NOMO-1 treated with dmso at 0.1 percent for 144 hours (cell line): ENCODE measurements around the gene SDK1.

Experiments used
- DNase-seq: peaks from one replicate; lab custom pipeline; 2025; ENCODE audit not compliant: unreplicated experiment; lab: John Stamatoyannopoulos, UW

SDK1 gene

DNA sequence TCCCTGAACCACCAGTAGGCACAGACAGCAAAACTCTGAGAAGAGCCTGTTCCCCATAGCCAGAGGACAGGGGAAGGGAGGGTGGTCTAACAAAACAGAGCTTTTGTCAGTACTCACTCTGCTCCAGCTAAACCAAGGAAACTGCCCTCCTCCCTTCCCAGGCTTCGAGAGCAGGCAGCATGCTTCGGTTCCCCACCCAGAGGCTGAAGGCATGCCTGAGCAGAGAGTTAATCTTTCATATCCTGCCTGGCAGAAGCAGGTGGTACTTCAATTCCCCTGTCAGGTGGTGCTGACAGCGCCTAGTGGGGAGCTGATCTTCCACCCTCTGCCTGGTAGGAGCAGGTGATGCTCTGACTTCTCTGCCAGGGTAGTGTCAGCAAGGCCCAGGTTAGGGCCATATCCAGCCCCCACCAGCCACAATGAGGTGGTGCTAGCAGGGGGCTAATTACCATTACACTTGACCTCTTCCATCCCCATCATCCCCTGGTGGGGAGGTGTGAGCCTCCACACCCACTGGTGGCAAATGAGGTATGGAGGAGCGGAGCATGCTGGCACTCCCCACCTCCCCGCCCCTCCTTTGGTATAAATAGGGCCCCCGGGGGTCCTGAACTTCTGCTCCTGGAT, 35.1 kb downstream of the SDK1 start:
- no peak for DNase-seq

DNA sequence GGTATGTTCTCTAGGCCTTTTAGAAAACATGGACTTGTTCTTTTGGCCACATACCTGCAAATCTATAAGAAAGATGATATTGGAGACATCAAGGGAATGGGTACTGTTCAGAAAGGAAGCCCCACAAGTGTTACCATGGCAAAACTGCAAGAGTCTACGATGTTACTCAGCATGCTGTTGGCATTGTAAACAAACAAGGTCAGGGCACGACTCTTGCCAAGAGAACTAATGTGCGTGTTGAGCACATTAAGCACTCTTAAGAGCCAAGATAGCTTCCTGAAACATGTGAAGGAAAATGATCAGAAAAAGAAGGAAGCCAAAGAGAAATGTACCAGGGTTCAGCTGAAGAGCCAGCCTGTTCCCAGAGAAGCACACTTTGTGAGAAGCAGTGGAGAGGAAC, 37.1 kb downstream of the SDK1 start:
- DNase-seq = no peak

DNA sequence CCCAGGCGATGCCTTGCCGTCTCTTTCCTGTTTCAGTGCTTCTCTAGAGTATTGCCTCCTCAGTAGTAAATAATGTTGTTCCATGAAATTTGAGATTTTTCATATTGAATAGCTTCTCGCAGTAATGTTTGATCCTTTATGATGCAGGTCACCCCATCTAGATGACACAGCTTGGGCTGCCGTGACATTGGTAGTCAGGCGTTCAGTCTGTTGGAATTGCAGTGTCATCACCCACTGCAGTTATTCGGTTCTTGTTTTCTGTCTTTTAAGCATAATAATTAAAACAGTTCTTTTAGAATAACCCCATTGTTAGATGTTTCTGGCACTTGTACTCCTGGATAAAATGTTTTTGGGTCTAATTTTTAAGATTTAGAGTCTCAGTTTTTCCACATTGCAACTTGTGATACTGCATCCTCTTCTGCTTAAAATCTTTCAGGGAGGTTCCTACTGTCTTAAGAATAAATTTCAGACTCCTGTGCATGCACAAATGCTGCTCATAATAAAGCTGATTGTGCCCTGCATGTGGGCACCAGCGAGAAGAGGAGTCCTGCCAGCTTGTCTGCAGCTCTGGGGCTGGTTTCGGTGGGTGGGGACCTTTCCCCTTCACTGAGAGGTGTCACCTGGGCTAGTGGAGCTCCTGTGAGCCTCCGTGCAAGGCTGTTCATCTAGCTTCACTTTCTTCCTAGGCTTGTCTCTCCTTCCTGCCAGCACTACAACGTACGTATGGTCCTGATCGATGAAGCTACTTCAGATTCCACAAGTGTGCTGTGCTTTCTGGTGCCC, 44.8 kb downstream of the SDK1 start:
- no peak for DNase-seq

DNA sequence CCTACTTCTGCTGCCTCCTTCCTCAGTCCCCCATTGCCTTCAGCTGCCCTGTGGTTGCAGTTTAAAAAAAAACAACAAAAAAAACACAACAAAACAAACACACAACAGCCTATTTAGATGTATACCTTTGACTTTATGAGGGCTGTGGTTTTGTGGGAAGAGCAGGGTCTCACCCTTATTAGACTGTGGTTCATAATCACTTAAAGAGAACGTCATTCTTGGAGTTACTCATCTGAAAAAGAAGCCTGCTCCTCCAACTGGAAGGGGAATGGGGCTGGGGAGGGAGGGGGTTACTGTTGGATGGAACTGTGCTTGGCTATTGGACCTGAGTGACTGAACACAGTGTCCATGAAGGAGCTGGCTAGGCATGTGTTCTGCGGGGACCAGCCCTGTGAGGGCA, 48.1 kb downstream of the SDK1 start:
- DNase-seq = no peak

DNA sequence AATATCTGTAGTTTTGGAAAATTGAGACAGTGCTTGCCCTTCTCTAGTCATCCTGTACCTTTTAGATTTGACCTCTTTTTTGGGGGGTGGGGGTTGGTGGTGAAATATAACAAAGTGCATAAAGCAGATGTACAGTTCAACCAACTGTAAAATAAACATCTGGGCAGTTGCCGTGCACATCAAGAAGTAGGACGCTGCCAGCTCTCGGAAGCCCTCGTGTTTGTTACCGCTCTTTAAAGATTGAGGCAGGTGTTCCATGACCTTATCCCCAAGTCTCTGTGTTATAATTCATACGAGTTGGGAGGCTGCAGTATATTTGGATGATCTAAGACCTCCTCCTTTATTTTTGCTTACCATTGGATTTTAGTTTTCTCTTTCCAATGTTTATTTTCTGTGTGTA, 55.1 kb downstream of the SDK1 start:
- DNase-seq = no peak

DNA sequence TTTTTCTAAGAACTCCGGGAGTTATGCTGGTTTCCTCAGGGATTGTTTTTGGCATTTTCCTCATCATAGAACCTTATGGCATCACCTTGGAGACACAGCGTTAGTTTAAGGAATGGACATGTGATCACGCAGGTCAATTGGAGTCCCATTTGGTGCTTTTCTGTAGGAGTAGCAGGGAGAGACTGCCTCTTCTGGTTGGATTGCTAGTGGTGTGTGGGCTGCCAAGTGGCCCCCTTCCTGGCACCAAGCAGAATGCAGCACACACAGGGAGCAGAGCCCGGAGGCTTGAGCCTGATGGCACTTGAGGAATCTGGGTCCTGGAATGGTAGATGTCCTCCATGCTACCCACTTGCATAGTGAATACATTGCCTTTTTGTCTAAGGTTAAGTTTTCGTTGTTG, 57.9 kb downstream of the SDK1 start:
- no peak for DNase-seq

DNA sequence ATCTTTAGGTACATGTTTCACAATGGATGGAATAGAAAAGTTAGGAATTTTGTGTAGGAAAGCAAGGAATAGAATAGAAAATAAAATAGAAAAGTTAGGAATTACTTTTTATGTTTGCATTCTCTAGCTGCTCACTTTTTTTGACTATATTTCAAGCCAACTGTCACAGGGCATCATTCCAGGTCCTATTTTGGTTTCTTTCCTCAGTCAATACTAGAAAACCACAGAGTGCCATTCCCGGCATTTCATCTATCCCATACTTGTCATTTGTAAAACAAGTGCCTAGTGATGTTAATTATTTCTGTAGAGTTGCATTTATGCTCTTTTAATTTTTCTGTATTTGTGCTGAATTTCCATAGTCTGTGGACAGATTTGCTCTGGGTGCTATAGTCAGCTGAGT, 66.2 kb downstream of the SDK1 start:
- DNase-seq = no peak

DNA sequence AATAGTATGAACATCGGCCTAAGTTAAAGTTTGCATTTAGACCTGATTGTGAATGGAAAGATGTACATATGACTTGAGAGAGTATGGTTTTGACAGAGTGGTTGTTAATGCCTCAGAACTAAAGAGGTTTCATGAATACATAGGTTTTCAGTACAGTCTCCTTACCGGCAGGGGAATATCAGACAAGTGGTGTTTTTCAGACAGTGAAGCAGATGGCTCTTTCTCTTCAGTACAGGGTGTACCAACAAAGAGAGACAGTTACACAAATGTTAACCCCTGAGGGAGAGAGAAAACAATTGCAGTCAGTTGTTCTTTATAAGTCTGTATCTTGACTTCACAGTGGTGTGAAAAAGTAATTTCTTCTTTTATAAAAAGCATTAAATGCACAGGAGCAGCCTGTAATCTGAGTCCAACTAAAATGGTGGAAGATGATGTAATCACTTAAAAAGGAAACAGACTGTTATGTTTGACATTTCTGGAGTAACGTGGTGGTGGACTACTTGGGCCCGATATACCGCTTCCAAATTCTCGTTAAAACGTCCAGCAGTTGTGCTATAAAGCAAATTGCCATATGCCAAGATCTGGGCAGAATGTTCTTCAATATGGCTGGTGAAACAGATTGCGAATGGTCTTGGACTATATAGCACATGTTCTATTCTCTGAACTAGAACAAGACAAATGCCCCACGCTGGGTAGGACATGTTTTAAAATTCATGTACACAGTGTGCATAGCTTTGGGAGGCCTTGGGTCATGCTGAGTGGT, 69.2 kb downstream of the SDK1 start:
- DNase-seq = no peak

DNA sequence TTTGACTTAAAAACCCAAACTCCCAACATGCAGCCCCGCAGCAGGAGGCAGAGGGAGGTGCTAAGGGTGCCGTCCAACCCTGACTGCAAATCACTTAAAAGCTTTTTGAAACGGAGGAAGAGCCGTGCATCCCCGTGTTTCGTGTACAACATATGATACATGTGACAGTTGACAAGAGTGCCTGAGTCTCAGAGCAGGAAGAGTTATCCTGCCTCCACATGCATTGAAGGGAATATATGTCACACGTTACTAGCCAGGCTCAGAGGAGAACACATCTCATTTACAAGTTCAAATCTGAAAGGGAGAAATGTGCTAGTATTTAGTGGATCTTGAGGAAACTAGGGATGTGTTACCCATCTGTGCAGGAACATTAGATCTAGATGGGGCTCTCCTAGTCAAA, 69.9 kb downstream of the SDK1 start:
- DNase-seq = no peak

DNA sequence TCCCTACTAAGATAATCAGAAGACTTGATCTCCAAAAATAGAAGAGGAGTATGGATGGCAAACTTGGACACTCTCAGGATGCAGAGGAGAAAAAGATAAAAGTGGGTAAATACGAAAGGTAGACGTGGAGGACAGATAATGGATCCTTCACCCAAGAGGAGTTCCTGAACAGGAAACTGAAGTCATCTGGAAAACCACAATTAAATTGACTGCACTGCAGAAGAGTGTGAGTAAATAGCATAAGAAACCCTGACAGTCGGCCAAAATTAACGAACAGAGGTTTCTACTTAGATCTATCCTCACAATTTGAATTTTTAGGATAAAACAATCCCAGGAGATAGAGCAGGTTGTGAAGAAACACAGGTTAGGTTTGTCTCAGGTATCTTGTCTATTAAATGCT, 70.5 kb downstream of the SDK1 start:
- no peak for DNase-seq

DNA sequence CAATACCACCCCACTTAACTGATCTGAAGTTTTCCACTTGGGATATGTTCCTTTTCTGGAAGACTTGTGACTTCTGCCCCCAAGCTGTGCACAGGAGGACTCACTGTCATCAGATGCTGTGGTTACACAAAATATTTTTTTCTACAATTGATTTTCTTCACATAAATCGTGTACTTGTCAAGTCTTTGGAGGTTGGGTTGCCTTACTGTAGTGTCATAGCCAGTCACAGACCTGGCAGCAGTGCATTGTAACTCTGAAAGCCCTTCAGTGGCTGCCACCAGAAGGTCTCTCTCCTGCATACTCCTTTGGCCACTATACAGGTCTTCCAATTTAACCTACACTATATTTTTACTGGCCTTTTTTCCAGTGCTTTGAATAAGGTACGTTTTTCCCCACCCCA, 73.2 kb downstream of the SDK1 start:
- DNase-seq = no peak

DNA sequence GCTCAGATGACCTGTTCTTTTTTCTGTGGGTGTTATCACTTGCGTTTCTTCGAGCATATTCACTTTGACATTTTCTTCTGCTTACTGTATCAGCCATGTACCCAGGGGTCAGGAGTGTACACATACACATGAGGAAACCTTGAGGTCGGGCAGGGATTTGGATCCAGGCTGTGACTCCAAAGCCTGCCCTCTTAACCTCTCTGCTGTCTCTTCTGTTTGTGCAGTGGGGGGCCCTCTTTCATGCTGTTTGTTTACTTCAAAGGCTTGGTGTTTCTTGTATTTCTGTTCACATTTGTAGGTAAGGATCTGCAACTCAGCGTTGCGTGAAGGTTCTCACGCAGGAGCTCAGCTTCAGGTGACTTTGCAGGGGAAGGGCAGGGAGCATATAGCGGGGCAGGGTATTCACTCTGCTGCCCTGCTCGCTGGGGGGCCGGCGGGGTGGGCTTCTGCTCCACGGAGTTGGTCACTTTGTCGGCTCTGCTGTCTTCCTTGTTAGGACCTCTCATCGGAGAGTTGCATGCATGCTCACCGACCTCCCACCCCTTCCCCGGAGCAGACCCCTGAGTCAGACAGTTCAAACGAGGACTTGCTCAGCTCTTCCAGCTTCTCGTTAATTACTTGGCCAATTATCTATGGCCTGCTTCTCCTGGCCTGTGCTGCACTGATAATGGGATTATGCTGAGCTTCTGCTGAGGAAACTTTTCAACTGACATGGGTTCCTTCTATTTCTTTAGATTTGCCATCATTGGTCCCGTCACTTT, 77.5 kb downstream of the SDK1 start:
- no peak for DNase-seq

DNA sequence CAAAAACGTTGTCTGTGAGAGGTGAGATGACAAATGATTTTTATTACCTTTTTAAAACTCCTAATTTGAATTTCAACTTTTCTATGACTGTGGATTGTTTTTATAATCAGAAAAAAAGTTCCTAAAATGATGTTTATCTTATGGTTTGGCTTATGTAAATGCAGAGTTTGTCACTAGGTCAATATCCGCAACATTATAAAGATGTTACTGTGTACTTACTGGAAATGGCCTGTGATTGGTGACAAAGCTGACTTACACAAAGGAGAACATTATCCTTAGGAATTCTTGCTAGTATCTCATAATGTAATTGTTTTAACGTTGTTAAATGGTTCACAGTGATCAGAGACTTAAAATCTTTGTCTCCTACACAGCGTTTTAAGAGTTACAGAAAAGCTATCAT, 79.0 kb downstream of the SDK1 start:
- DNase-seq = no peak

DNA sequence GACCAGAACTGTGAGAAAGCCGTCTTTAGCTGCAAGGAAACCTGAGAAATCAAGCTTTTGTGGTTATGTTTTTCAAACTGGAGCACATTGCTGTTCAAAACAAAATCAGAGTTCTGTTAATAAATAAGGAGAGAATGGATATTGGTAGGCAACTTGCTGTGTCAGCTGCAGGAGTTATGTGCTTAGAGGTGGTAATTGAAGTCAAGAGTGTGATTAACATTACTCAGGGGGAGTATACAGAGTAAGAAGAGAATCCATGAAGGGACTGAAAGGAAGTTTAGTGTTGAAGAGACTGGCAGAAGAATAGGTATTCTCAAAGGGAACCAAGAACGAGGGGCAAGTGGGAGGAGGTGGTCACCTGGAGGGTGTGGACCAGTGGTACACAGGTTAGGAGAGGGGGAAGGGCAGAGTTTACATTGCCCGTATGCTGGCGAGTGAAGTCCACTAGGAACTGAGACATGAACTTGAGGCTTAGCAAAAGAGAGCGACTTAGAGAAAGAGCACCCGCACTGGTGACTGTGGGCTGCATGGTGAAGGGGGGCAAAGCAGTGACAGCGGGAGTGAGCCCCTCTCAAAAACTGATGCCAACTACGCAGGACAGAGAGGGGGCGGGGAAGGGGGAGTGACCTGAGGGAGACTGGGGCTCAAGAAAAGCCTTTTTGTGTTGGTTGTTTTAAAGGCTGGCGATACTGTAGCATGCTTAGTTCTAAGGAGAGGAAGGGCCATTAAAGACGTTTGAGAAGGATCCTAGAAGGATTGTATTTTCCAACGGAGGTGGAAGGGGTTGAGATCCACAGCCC, 80.0 kb downstream of the SDK1 start:
- no peak for DNase-seq

DNA sequence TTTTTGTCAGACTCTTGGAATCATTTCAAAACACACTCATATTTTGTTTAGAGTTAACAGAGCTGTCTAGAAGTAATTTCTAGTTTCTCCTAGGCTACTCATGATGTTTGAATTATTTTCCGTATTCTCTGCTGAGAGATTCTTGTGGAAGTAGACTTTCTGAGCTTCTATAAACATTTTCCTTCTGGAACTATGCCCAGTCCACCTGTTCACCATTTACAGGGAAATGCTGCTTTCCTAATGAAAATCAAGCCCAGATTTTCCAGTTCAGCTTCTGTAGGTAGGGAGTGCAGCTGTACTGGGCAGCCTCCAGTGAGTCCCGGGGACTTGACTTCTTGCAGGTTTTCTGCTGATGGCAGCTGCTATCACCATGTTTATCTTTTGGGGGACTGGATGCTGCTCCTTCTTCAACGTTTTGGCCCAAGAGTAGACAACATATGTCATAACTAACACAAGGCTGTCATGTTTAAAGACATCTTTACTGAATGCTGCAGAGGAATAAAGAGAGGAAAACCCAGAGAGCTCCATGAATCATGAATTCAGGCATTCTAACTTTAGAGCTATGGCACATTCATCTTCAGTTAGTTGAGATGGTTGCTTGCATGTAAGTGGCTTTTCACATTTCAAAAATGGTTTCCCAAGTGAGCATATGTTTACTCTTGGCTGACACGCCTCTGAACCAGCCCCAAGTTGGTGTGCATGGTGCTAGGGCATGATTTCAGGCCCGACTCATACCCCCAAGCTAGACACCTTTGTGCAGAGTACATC, 85.6 kb downstream of the SDK1 start:
- DNase-seq = no peak

DNA sequence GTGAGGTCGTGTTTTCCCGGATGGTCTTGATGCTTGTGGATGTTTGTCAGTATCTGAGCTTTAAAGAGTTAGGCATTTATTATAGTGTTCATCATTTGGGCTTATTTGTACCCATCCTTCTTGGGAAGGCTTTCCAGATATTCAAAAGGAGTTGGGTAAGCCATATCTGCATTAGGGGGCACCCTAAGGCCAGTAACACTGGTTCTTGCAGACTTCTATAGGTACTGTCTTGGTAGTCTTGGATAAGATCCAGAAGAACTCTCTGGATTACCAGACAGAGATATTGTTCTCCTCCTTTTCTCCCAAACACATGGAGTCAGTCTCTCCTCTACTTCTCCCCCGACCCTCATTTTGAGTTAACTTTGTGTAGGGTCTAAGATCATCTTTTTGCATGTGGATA, 92.8 kb downstream of the SDK1 start:
- no peak for DNase-seq

DNA sequence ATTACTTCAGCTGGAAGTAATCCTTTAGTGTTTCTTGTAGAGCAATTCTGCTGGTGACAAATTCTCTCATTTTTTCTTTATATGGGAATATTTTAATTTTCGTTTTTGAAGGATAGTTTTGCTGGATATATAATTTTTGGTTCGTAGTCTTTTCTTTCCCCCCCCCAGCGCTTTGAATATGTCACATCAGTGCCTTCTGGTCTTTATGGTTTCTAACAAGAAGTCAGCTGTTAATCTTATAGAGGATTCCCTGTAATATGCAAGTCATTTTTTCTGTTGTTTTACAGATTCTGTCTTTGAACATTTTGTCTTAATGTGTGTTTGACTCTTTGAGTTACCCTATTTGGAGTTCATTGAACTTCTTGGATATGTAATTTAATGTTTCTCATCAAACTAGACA, 96.3 kb downstream of the SDK1 start:
- DNase-seq = no peak

DNA sequence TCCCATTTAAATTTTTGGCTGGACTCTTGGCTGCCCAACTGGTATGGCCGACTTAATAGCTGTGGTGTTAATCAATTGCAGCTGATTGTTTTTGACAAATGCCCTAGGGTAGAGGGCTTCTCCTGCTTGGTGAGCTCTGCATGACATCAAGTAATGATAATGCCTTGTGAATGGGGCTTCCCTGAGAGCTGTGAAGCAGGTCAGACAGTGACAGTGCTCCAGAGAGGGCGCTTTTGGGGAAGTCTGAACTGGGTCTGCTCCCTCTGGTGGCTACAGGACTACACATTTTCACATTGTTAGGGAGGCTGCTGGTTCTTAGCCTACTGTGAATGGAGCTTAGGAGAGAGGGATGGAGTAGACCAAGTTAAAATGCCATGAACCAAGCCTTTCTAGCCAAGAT, 98.8 kb downstream of the SDK1 start:
- DNase-seq = no peak

DNA sequence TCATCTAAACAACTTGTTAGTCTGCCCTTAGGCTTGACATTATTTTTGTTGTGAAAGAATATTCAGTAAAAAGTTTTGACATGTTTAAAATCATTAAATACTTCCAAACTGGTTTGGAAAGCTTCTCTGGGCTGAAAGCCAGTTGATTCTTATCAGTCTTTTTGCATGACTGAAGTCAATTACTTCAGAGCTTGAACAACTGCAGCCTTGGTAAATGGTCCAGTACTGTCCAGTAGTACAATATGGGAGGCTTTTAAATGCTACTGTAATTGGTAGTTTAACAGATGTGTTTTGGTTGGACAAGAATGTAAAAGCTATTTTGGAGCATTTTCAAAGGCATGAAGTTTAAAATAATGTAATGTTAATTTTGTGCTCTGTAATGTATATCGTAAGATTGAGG, 103.4 kb downstream of the SDK1 start:
- no peak for DNase-seq
